Esophagus muscularis mucosa (tissue), 4 donors: ENCODE measurements around the gene LIME1. TPM values are rescaled to one million over a fixed set of nuclear protein-coding genes. Genes with fewer than 3 reads are reported as not detected.

Experiments
- DNase-seq: peaks from one replicate; pipeline ENCODE4 v3.0.0-alpha.2; 2017; ENCODE audit errors: extremely low spot score
- H3K27ac ChIP-seq, 4 donors: fragments of 200-600 bp; sonication (generic); replicated peaks in 1 of 4; 1 replicate in 3 of 4; 2 replicates in 1 of 4; pipeline ENCODE4 v1.5.1; 2016 to 2019; ENCODE audit warnings: mild to moderate bottlenecking in 1 of 4
- H3K27me3 ChIP-seq, 4 donors: fragments of 200-600 bp; sonication (generic); one replicate each; pipeline versions ENCODE4 v1.5.1 to v1.6.0; 2016 to 2019
- H3K36me3 ChIP-seq, 4 donors: fragments of 200-600 bp; sonication (generic); one replicate each; pipeline ENCODE4 v1.5.1; 2016 to 2019
- H3K4me1 ChIP-seq, 4 donors: fragments of 200-600 bp; sonication (generic); one replicate each; pipeline ENCODE4 v1.5.1; 2016 to 2019
- H3K4me3 ChIP-seq, 4 donors: fragments of 200-600 bp; sonication (generic); 1 replicate in 2 of 4; 2 replicates in 2 of 4; pipeline ENCODE4 v1.5.1; 2016 to 2019; ENCODE audit warnings: mild to moderate bottlenecking in 4 of 4, moderate library complexity in 1 of 4
- H3K9me3 ChIP-seq, 4 donors: fragments of 200-600 bp; sonication (generic); 1 replicate in 3 of 4; 2 replicates in 1 of 4; pipeline ENCODE4 v1.5.1; 2016 to 2019
- CTCF ChIP-seq, 3 experiments: fragments of 200-600 bp in 2 of 3; fragments of 450-650 bp in 1 of 3; sonication (generic) in 2 of 3; IDR thresholded peaks; one replicate each; pipeline ENCODE4 v1.5.1; 2017 to 2019; ENCODE audit warnings: antibody characterized with exemption in 3 of 3, mild to moderate bottlenecking in 2 of 3, moderate library complexity in 1 of 3
- EP300 ChIP-seq: sonication (generic); formaldehyde crosslinking; IDR thresholded peaks from one replicate; pipeline ENCODE4 v1.6.1; 2017; ENCODE audit warnings: antibody characterized with exemption
- POLR2A ChIP-seq: fragments of 450-650 bp; IDR thresholded peaks from one replicate; pipeline ENCODE4 v1.6.1; 2017; ENCODE audit warnings: antibody characterized with exemption, moderate library complexity, mild to moderate bottlenecking, low read depth
- POLR2AphosphoS5 ChIP-seq, 2 donors: sonication (generic); formaldehyde crosslinking; IDR thresholded peaks; one replicate each; pipeline ENCODE4 v1.6.1; 2017; ENCODE audit warnings: antibody characterized with exemption in 2 of 2
- WGBS: methylation state at CpG from one replicate; pipeline ENCODE4 v1.1.5; 2018; 5-methylcytosine and 5-hydroxymethylcytosine counted together
- intact Hi-C: fragments of 100-400 bp; cut with DNase I; formaldehyde crosslinking; loops from one replicate; pipeline ENCODE4 v1.15.1; 2023
- total RNA-seq, 4 donors: library from RNA; depleted of rRNA; stranded (reverse); fragments of >200 nt; gene quantifications; one replicate each; pipeline versions ENCODE4 v1.1.0 to v1.2.1, GENCODE V29; 2016

LIME1 gene
- total RNA-seq, 4 donors from 2014 or later: 9.4 to 15.4 (median 10.9) TPM

GRCh38 chr20:63693083-63693732 lies 43.3 kb upstream of the LIME1 start:
- Histone ChIP-seq H3K36me3 (peaks cover 7 to 57% (median 32%) of the 10 kb centered on the region in 4 donors), H3K4me1 (peaks cover 43 to 66% (median 60%) of the 10 kb centered on the region in 4 donors), H3K27me3 (no peaks in the 10 kb centered on the region), H3K9me3 (no peaks in the 10 kb centered on the region), H3K27ac (no peak overlapping the region), H3K4me3 (no peak overlapping the region)
- intact Hi-C loops: no loop called here
- DNase-seq: no peak
- 93% methylated on average over 5 of the region's 10 CpGs for WGBS
- no peak for TF ChIP-seq CTCF (IDR thresholded peaks at IDR 0.05)
- TF ChIP-seq EP300: no peak
- no peak for TF ChIP-seq POLR2AphosphoS5 (IDR thresholded peaks at IDR 0.05)
- TF ChIP-seq POLR2A: no peak

GRCh38 chr20:63693733-63694583 lies 42.5 kb upstream of the LIME1 start:
- Histone ChIP-seq H3K27ac (no peak overlapping the region), H3K4me3 (no peak overlapping the region), H3K4me1 (peaks cover 43 to 66% (median 60%) of the 10 kb centered on the region in 4 donors), H3K36me3 (peaks cover 7 to 59% (median 32%) of the 10 kb centered on the region in 4 donors), H3K9me3 (no peaks in the 10 kb centered on the region), H3K27me3 (no peaks in the 10 kb centered on the region)
- DNase-seq: no peak
- WGBS: 95% methylated on average over 6 of the region's 21 CpGs
- no peak for TF ChIP-seq EP300
- no peak for TF ChIP-seq POLR2A
- TF ChIP-seq POLR2AphosphoS5 (IDR thresholded peaks at IDR 0.05): no peak
- TF ChIP-seq CTCF (IDR thresholded peaks at IDR 0.05): no peak
- intact Hi-C loops: no loop called here

- DNase-seq: no peak
- WGBS: 97% methylated on average over 15 of the region's 37 CpGs
- peaks cover 7 to 59% (median 35%) of the 10 kb centered on the region in 4 donors for H3K36me3 ChIP-seq
These were observed 41.7 kb upstream of the LIME1 start for GRCh38 chr20:63694584-63695423.

More at GRCh38 chr20:63694584-63695423, 41.7 kb upstream of the LIME1 start:
- no peaks in the 10 kb centered on the region for H3K27me3 ChIP-seq
- peaks cover 47 to 66% (median 63%) of the 10 kb centered on the region in 4 donors for H3K4me1 ChIP-seq
- intact Hi-C loops: no loop called here
- no peak overlapping the region for H3K4me3 ChIP-seq
- TF ChIP-seq POLR2AphosphoS5 (IDR thresholded peaks at IDR 0.05): no peak
- no peak for TF ChIP-seq CTCF (IDR thresholded peaks at IDR 0.05)
- TF ChIP-seq EP300: no peak
- TF ChIP-seq POLR2A: no peak
- no peak overlapping the region for H3K27ac ChIP-seq
- no peaks in the 10 kb centered on the region for H3K9me3 ChIP-seq
